ENCODE measurements around the gene FAM83C.

Gene FAM83C

GRCh38 chr20:35303382-35303734 lies 11.1 kb upstream of the FAM83C start:
- no peak overlapping the region for H3K4me3 ChIP-seq (ENCODE audit: low read length)
- TF ChIP-seq CTCF (conservative IDR thresholded peaks at IDR 0.05; ENCODE audit: low read depth, low read length), result no peak
- no peak for DNase-seq (ENCODE audit: low read depth)

GRCh38 chr20:35302421-35303335 lies 10.5 kb upstream of the FAM83C start:
- no peak for TF ChIP-seq CTCF (conservative IDR thresholded peaks at IDR 0.05; ENCODE audit: low read depth, low read length)
- DNase-seq (ENCODE audit: low read depth), result no peak
- no peak overlapping the region for H3K4me3 ChIP-seq (ENCODE audit: low read length)

- TF ChIP-seq CTCF (conservative IDR thresholded peaks at IDR 0.05; ENCODE audit: low read depth, low read length), result no peak
- no peak for DNase-seq (ENCODE audit: low read depth)
- no peak overlapping the region for H3K4me3 ChIP-seq (ENCODE audit: low read length)
Measured at GRCh38 chr20:35301426-35301825, 9.2 kb upstream of the FAM83C start.

- DNase-seq (ENCODE audit: low read depth), result no peak
- no peak overlapping the region for H3K4me3 ChIP-seq (ENCODE audit: low read length)
- no peak for TF ChIP-seq CTCF (conservative IDR thresholded peaks at IDR 0.05; ENCODE audit: low read depth, low read length)
Measured at GRCh38 chr20:35300469-35301262, 8.4 kb upstream of the FAM83C start.

- no peak for DNase-seq (ENCODE audit: low read depth)
- no peak for TF ChIP-seq CTCF (conservative IDR thresholded peaks at IDR 0.05; ENCODE audit: low read depth, low read length)
- H3K4me3 ChIP-seq (ENCODE audit: low read length), result no peak overlapping the region
Measured at GRCh38 chr20:35299780-35300179, 7.6 kb upstream of the FAM83C start.

GRCh38 chr20:35298264-35298663 lies 6.0 kb upstream of the FAM83C start:
- no peak for DNase-seq (ENCODE audit: low read depth)
- H3K4me3 ChIP-seq (ENCODE audit: low read length), result no peak overlapping the region
- TF ChIP-seq CTCF (conservative IDR thresholded peaks at IDR 0.05; ENCODE audit: low read depth, low read length), result no peak
